Neuronal stem cell (in vitro differentiated cells): ENCODE results near the gene ATXN10.
A peak's percentile ranks its signal among the peaks of the same experiment; 100 is the strongest.

Source experiments
- DNase-seq: peaks from one replicate; pipeline ENCODE4 v3.0.0-alpha.2; 2013; ENCODE audit warnings: low spot score
- H2AFZ ChIP-seq: one replicate; pipeline ENCODE4 v1.6.1; 2013; ENCODE audit warnings: mild to moderate bottlenecking, low read length, inconsistent platforms
- H2AK5ac ChIP-seq: 2 replicates; pipeline ENCODE4 v1.6.1; 2013; ENCODE audit warnings: low read depth, mild to moderate bottlenecking, inconsistent platforms, low read length, moderate library complexity, mixed read lengths
- H2BK120ac ChIP-seq: 2 replicates; pipeline ENCODE4 v1.6.1; 2013; ENCODE audit warnings: low read depth, mild to moderate bottlenecking, inconsistent platforms, low read length, moderate library complexity, mixed read lengths
- H2BK12ac ChIP-seq: one replicate; pipeline ENCODE4 v1.6.1; 2013; ENCODE audit warnings: low read length, inconsistent platforms
- H2BK15ac ChIP-seq: 2 replicates; pipeline ENCODE4 v1.6.1; 2013; ENCODE audit warnings: mild to moderate bottlenecking, low read length, inconsistent platforms, mixed read lengths
- H2BK5ac ChIP-seq: one replicate; pipeline ENCODE4 v1.6.1; 2013; ENCODE audit warnings: inconsistent platforms, mild to moderate bottlenecking, low read length, moderate library complexity
- H3K14ac ChIP-seq: one replicate; pipeline ENCODE4 v1.6.1; 2013; ENCODE audit warnings: low read length, inconsistent platforms
- H3K18ac ChIP-seq: 2 replicates; pipeline ENCODE4 v1.6.1; 2013; ENCODE audit warnings: low read length, inconsistent platforms
- H3K23ac ChIP-seq: 2 replicates; pipeline ENCODE4 v1.6.1; 2013; ENCODE audit warnings: low read depth, mild to moderate bottlenecking, mixed read lengths, low read length, inconsistent platforms; ENCODE audit not compliant: poor library complexity
- H3K27ac ChIP-seq: replicated peaks from 3 replicates; pipeline ENCODE4 v1.5.1; 2013; ENCODE audit warnings: low read length, inconsistent platforms
- H3K27me3 ChIP-seq, 3 experiments: 2 replicates each; pipeline ENCODE4 v1.6.1; 2013; ENCODE audit warnings: low read length in 3 of 3, mild to moderate bottlenecking in 2 of 3, inconsistent platforms in 1 of 3, low read depth in 1 of 3, mixed read lengths in 1 of 3, moderate library complexity in 1 of 3; ENCODE audit not compliant: control insufficient read depth in 3 of 3, insufficient read depth in 3 of 3
- H3K36me3 ChIP-seq, 2 donors: replicated peaks in 1 of 2; 2 replicates each; pipeline ENCODE4 v1.6.1; 2013; ENCODE audit warnings: low read length in 2 of 2; ENCODE audit not compliant: control insufficient read depth in 2 of 2, insufficient read depth in 2 of 2
- H3K4ac ChIP-seq: 2 replicates; pipeline ENCODE4 v1.6.1; 2013; ENCODE audit warnings: inconsistent platforms, mild to moderate bottlenecking, low read length, moderate library complexity
- H3K4me1 ChIP-seq, 2 donors: 1 replicate in 1 of 2; 2 replicates in 1 of 2; pipeline ENCODE4 v1.6.1; 2013; ENCODE audit warnings: low read length in 2 of 2, low read depth in 1 of 2; ENCODE audit not compliant: control insufficient read depth in 2 of 2, insufficient read depth in 1 of 2
- H3K4me2 ChIP-seq: one replicate; pipeline ENCODE4 v1.6.1; 2013; ENCODE audit warnings: mild to moderate bottlenecking, low read length, inconsistent platforms; ENCODE audit not compliant: insufficient read depth, poor library complexity, severe bottlenecking
- H3K4me3 ChIP-seq, 2 donors: 2 replicates each; pipeline ENCODE4 v1.5.1; 2013; ENCODE audit warnings: low read length in 2 of 2, mild to moderate bottlenecking in 2 of 2, inconsistent platforms in 1 of 2, moderate library complexity in 1 of 2
- H3K79me1 ChIP-seq: one replicate; pipeline ENCODE4 v1.6.1; 2013; ENCODE audit warnings: low read depth, mild to moderate bottlenecking, inconsistent platforms, low read length, moderate library complexity
- H3K9ac ChIP-seq: one replicate; pipeline ENCODE4 v1.6.1; 2013; ENCODE audit warnings: mild to moderate bottlenecking, low read depth, low read length, inconsistent platforms; ENCODE audit not compliant: poor library complexity
- H3K9me3 ChIP-seq, 2 donors: replicated peaks in 1 of 2; 2 replicates each; pipeline versions ENCODE3 to v1.6.1; 2013; ENCODE audit warnings: low read length in 2 of 2, mild to moderate bottlenecking in 2 of 2, inconsistent platforms in 1 of 2, low read depth in 1 of 2, mixed read lengths in 1 of 2, moderate library complexity in 1 of 2; ENCODE audit not compliant: control insufficient read depth in 2 of 2, insufficient read depth in 1 of 2
- H4K8ac ChIP-seq: one replicate; pipeline ENCODE4 v1.6.1; 2013; ENCODE audit warnings: low read depth, mild to moderate bottlenecking, inconsistent platforms, low read length, moderate library complexity
- H4K91ac ChIP-seq: one replicate; pipeline ENCODE4 v1.6.1; 2013; ENCODE audit warnings: low read length, low read depth, mild to moderate bottlenecking, inconsistent platforms; ENCODE audit not compliant: poor library complexity
- whole genome bisulfite sequencing, 2 donors: extraction: QIAGEN DNeasy Blood & Tissue Kit; methylation state at CpG; one replicate each; pipeline ENCODE4 v1.1.7; 2013; ENCODE audit warnings: missing lambda C conversion rate in 2 of 2, mixed read lengths in 1 of 2; ENCODE audit not compliant: insufficient read length in 2 of 2, insufficient replicate concordance in 1 of 2; ENCODE audit errors: extremely low coverage in 2 of 2; 5-methylcytosine and 5-hydroxymethylcytosine counted together

ATXN10 gene

GRCh38 chr22:45859231-45860161, 187.9 kb downstream of the ATXN10 start:
- WGBS, 2 donors: no CpG with 5 or more reads among the region's 28 CpGs
- no peak overlapping the region for H3K18ac ChIP-seq
- H3K27ac ChIP-seq: no peak overlapping the region
- no peak overlapping the region for H2BK5ac ChIP-seq
- no peak overlapping the region for H3K4ac ChIP-seq
- no peak overlapping the region for H4K91ac ChIP-seq
- H3K4me2 ChIP-seq: no peak overlapping the region
- H3K4me1 ChIP-seq: peaks cover 6% of the 10 kb centered on the region in 2 donors
- no peaks in the 10 kb centered on the region for H3K27me3 ChIP-seq
- H3K9ac ChIP-seq: peak overlapping the region; percentile 2
- DNase-seq: no peak
- no peak overlapping the region for H2BK15ac ChIP-seq
- no peak overlapping the region for H3K14ac ChIP-seq
- H3K4me3 ChIP-seq: no peak overlapping the region
- H2BK120ac ChIP-seq: no peak overlapping the region
- H3K79me1 ChIP-seq: no peaks in the 10 kb centered on the region
- peaks cover 4 to 7% of the 10 kb centered on the region in 2 donors for H3K9me3 ChIP-seq
- no peak overlapping the region for H4K8ac ChIP-seq
- no peak overlapping the region for H2BK12ac ChIP-seq
- no peak overlapping the region for H2AFZ ChIP-seq
- no peak overlapping the region for H2AK5ac ChIP-seq
- no peak overlapping the region for H3K23ac ChIP-seq
- peaks cover 6 to 50% of the 10 kb centered on the region in 2 donors for H3K36me3 ChIP-seq

GRCh38 chr22:45860201-45860600, 188.6 kb downstream of the ATXN10 start:
- peak overlapping the region; percentile 75 for H3K23ac ChIP-seq
- H3K4me3 ChIP-seq: no peak overlapping the region
- H3K4me1 ChIP-seq: peaks cover 8 to 13% of the 10 kb centered on the region in 2 donors
- no peak overlapping the region for H3K27ac ChIP-seq
- no peak overlapping the region for H2BK5ac ChIP-seq
- peak overlapping the region; percentile 79 for H2BK12ac ChIP-seq
- no peak overlapping the region for H4K8ac ChIP-seq
- no peak overlapping the region for H2BK120ac ChIP-seq
- no peak overlapping the region for H2BK15ac ChIP-seq
- no CpG with 5 or more reads among the region's 18 CpGs for WGBS, 2 donors
- no peaks in the 10 kb centered on the region for H3K27me3 ChIP-seq
- DNase-seq: no peak
- H2AK5ac ChIP-seq: no peak overlapping the region
- H3K79me1 ChIP-seq: no peaks in the 10 kb centered on the region
- peaks cover 1 to 6% of the 10 kb centered on the region in 2 donors for H3K9me3 ChIP-seq
- peaks cover 4 to 48% of the 10 kb centered on the region in 2 donors for H3K36me3 ChIP-seq
- H3K4ac ChIP-seq: no peak overlapping the region
- H4K91ac ChIP-seq: no peak overlapping the region
- peak overlapping the region; percentile 64 for H3K9ac ChIP-seq
- H3K18ac ChIP-seq: peak overlapping the region; percentile 7
- no peak overlapping the region for H3K4me2 ChIP-seq
- H3K14ac ChIP-seq: peak overlapping the region; percentile 66
- H2AFZ ChIP-seq: no peak overlapping the region

GRCh38 chr22:45861259-45861658, 189.6 kb downstream of the ATXN10 start:
- H3K27me3 ChIP-seq: peaks cover 0 to 9% (median 0%) of the 10 kb centered on the region in 3 experiments
- no peak overlapping the region for H2BK15ac ChIP-seq
- no peak overlapping the region for H2BK12ac ChIP-seq
- H4K8ac ChIP-seq: no peak overlapping the region
- peaks cover 1 to 38% of the 10 kb centered on the region in 2 donors for H3K36me3 ChIP-seq
- no CpG with 5 or more reads among the region's 8 CpGs for WGBS, 2 donors
- peak overlapping the region; percentile 72 for H3K18ac ChIP-seq
- H3K9me3 ChIP-seq: peaks cover 0 to 5% of the 10 kb centered on the region in 2 donors
- DNase-seq: no peak
- H2AFZ ChIP-seq: no peak overlapping the region
- no peak overlapping the region for H2BK5ac ChIP-seq
- no peak overlapping the region for H2BK120ac ChIP-seq
- no peak overlapping the region for H3K27ac ChIP-seq
- H3K79me1 ChIP-seq: no peaks in the 10 kb centered on the region
- no peak overlapping the region for H4K91ac ChIP-seq
- no peak overlapping the region for H3K4me2 ChIP-seq
- no peak overlapping the region for H3K4me3 ChIP-seq
- H3K9ac ChIP-seq: peak overlapping the region; percentile 22
- H2AK5ac ChIP-seq: no peak overlapping the region
- no peak overlapping the region for H3K4ac ChIP-seq
- H3K14ac ChIP-seq: no peak overlapping the region
- no peak overlapping the region for H3K23ac ChIP-seq
- H3K4me1 ChIP-seq: peaks cover 9 to 13% of the 10 kb centered on the region in 2 donors

- Histone ChIP-seq H2BK5ac (no peak overlapping the region), H3K4me3 (no peak overlapping the region), H2BK120ac (no peak overlapping the region), H2BK15ac (no peak overlapping the region), H4K8ac (no peak overlapping the region), H4K91ac (no peak overlapping the region), H3K36me3 (peaks cover 0 to 13% of the 10 kb centered on the region in 2 donors), H3K18ac (peak overlapping the region; percentile 20), H2AFZ (no peak overlapping the region), H3K9me3 (peaks cover 2 to 5% of the 10 kb centered on the region in 2 donors), H3K27ac (no peak overlapping the region), H2BK12ac (no peak overlapping the region), H3K4ac (no peak overlapping the region), H3K4me1 (peaks cover 13 to 28% of the 10 kb centered on the region in 2 donors), H3K9ac (no peak overlapping the region), H3K27me3 (peaks cover 0 to 38% (median 5%) of the 10 kb centered on the region in 3 experiments), H3K79me1 (no peaks in the 10 kb centered on the region), H3K4me2 (no peak overlapping the region), H3K23ac (no peak overlapping the region), H2AK5ac (no peak overlapping the region), H3K14ac (peak overlapping the region; percentile 31)
- peak; percentile 72 for DNase-seq
- WGBS, 2 donors: no CpG with 5 or more reads among the region's 19 CpGs
These were observed 192.5 kb downstream of the ATXN10 start for GRCh38 chr22:45863981-45864751.
